ENCODE measurements around the gene VMAC. TPM values are rescaled to one million over a fixed set of nuclear protein-coding genes. Genes with fewer than 3 reads are reported as not detected.
A peak's percentile ranks its signal among the peaks of the same experiment; 100 is the strongest.

Gene VMAC
- total RNA-seq, 2 experiments from 2014 or later: 1.5 to 2.0 TPM

- no peaks in the 10 kb centered on the region for H3K9me3 Mint-ChIP-seq
- H3K27me3 Mint-ChIP-seq (ENCODE audit: low read depth): peaks cover 6% of the 10 kb centered on the region
- intact Hi-C loops (cut with micrococcal nuclease): no loop called here
- DNase-seq: no peak
- no peak overlapping the region for H3K27ac Mint-ChIP-seq
- CTCF ChIA-PET: interaction anchor here (0.6 to 4.4 kb wide), 3 partner anchors 22 to 87 kb away, joined by 3 to 28 read pairs (median 3); no protein-coding TSS in a partner anchor
- H3K36me3 Mint-ChIP-seq (ENCODE audit: low read depth): no peaks in the 10 kb centered on the region
- no peaks in the 10 kb centered on the region for H3K4me1 Mint-ChIP-seq (ENCODE audit: low read depth)
- H3K4me3 Mint-ChIP-seq: no peak overlapping the region
These were observed 13.1 kb upstream of the VMAC start for GRCh38 chr19:5891572-5891937.

GRCh38 chr19:5891938-5892771 is 12.5 kb upstream of the VMAC start:
- no peaks in the 10 kb centered on the region for H3K9me3 Mint-ChIP-seq
- peaks cover 2% of the 10 kb centered on the region for H3K36me3 Mint-ChIP-seq (ENCODE audit: low read depth)
- no peaks in the 10 kb centered on the region for H3K4me1 Mint-ChIP-seq (ENCODE audit: low read depth)
- H3K27ac Mint-ChIP-seq: no peak overlapping the region
- peaks cover 6% of the 10 kb centered on the region for H3K27me3 Mint-ChIP-seq (ENCODE audit: low read depth)
- H3K4me3 Mint-ChIP-seq: no peak overlapping the region
- intact Hi-C loops (cut with micrococcal nuclease): loop anchor here (1.0 kb wide), 1 partner anchor 88 kb away; no protein-coding TSS in a partner anchor
- CTCF ChIA-PET: interaction anchor here (0.6 to 4.4 kb wide), 2 partner anchors 23 to 88 kb away, joined by 3 to 28 read pairs; no protein-coding TSS in a partner anchor
- peak; percentile 35 for DNase-seq

- Mint-ChIP-seq H3K4me1 (ENCODE audit: low read depth) (no peaks in the 10 kb centered on the region), H3K9me3 (no peaks in the 10 kb centered on the region), H3K27ac (no peak overlapping the region), H3K4me3 (no peak overlapping the region), H3K36me3 (ENCODE audit: low read depth) (peaks cover 2% of the 10 kb centered on the region), H3K27me3 (ENCODE audit: low read depth) (peaks cover 6% of the 10 kb centered on the region)
- CTCF ChIA-PET: interaction anchor here (1.0 to 4.4 kb wide), 2 partner anchors 62 to 89 kb away, joined by 3 to 28 read pairs; no protein-coding TSS in a partner anchor
- intact Hi-C loops (cut with micrococcal nuclease): loop anchor here (1.0 kb wide), 1 partner anchor 89 kb away; no protein-coding TSS in a partner anchor
- DNase-seq: no peak
These were observed 11.8 kb upstream of the VMAC start for GRCh38 chr19:5892772-5893275.

GRCh38 chr19:5893296-5893903 is 11.3 kb upstream of the VMAC start:
- CTCF ChIA-PET: interaction anchor here (1.0 to 4.4 kb wide), 2 partner anchors 62 to 89 kb away, joined by 3 to 28 read pairs; no protein-coding TSS in a partner anchor
- intact Hi-C loops (cut with micrococcal nuclease): no loop called here

GRCh38 chr19:5893907-5894703 is 10.6 kb upstream of the VMAC start:
- H3K4me1 Mint-ChIP-seq (ENCODE audit: low read depth): no peaks in the 10 kb centered on the region
- no peak overlapping the region for H3K27ac Mint-ChIP-seq
- CTCF ChIA-PET: interaction anchor here (4.4 kb wide), 1 partner anchor 90 kb away, joined by 28 read pairs; no protein-coding TSS in a partner anchor
- no peaks in the 10 kb centered on the region for H3K9me3 Mint-ChIP-seq
- H3K4me3 Mint-ChIP-seq: no peak overlapping the region
- peaks cover 6% of the 10 kb centered on the region for H3K27me3 Mint-ChIP-seq (ENCODE audit: low read depth)
- peaks cover 2% of the 10 kb centered on the region for H3K36me3 Mint-ChIP-seq (ENCODE audit: low read depth)
- no peak for DNase-seq
- intact Hi-C loops (cut with micrococcal nuclease): no loop called here

More at GRCh38 chr19:5893296-5893903, 11.3 kb upstream of the VMAC start:
- Mint-ChIP-seq H3K27ac (no peak overlapping the region), H3K36me3 (ENCODE audit: low read depth) (peaks cover 2% of the 10 kb centered on the region), H3K4me1 (ENCODE audit: low read depth) (no peaks in the 10 kb centered on the region), H3K9me3 (no peaks in the 10 kb centered on the region), H3K4me3 (no peak overlapping the region), H3K27me3 (ENCODE audit: low read depth) (peaks cover 6% of the 10 kb centered on the region)
- DNase-seq: no peak

- DNase-seq: no peak
- H3K4me3 Mint-ChIP-seq: no peak overlapping the region
- CTCF ChIA-PET: interaction anchor here (1.4 kb wide), 1 partner anchor 91 kb away, joined by 5 read pairs; no protein-coding TSS in a partner anchor
- H3K36me3 Mint-ChIP-seq (ENCODE audit: low read depth): peaks cover 2% of the 10 kb centered on the region
- intact Hi-C loops (cut with micrococcal nuclease): no loop called here
- H3K4me1 Mint-ChIP-seq (ENCODE audit: low read depth): peaks cover under 1% of the 10 kb centered on the region
- H3K27me3 Mint-ChIP-seq (ENCODE audit: low read depth): peaks cover under 1% of the 10 kb centered on the region
- H3K9me3 Mint-ChIP-seq: no peaks in the 10 kb centered on the region
- H3K27ac Mint-ChIP-seq: no peak overlapping the region
These were observed 9.8 kb upstream of the VMAC start for GRCh38 chr19:5894704-5895349.

- Mint-ChIP-seq H3K4me1 (ENCODE audit: low read depth) (peaks cover 6% of the 10 kb centered on the region), H3K9me3 (no peaks in the 10 kb centered on the region), H3K36me3 (ENCODE audit: low read depth) (peaks cover 4% of the 10 kb centered on the region), H3K4me3 (no peak overlapping the region), H3K27ac (no peak overlapping the region), H3K27me3 (ENCODE audit: low read depth) (no peaks in the 10 kb centered on the region)
- no peak for DNase-seq
- CTCF ChIA-PET: interaction anchor here (1.4 kb wide), 1 partner anchor 91 kb away, joined by 5 read pairs; no protein-coding TSS in a partner anchor
- intact Hi-C loops (cut with micrococcal nuclease): no loop called here
These were observed 9.3 kb upstream of the VMAC start for GRCh38 chr19:5895409-5895808.

GRCh38 chr19:5895890-5896289 is 8.8 kb upstream of the VMAC start:
- peaks cover 4% of the 10 kb centered on the region for H3K36me3 Mint-ChIP-seq (ENCODE audit: low read depth)
- H3K4me1 Mint-ChIP-seq (ENCODE audit: low read depth): peaks cover 7% of the 10 kb centered on the region
- H3K27me3 Mint-ChIP-seq (ENCODE audit: low read depth): no peaks in the 10 kb centered on the region
- H3K9me3 Mint-ChIP-seq: no peaks in the 10 kb centered on the region
- intact Hi-C loops (cut with micrococcal nuclease): no loop called here
- DNase-seq: no peak
- H3K4me3 Mint-ChIP-seq: no peak overlapping the region
- H3K27ac Mint-ChIP-seq: no peak overlapping the region
- CTCF ChIA-PET: interaction anchor here (1.4 kb wide), 1 partner anchor 92 kb away, joined by 5 read pairs; no protein-coding TSS in a partner anchor

GRCh38 chr19:5896365-5897076 is 8.2 kb upstream of the VMAC start:
- CTCF ChIA-PET: interaction anchor here (1.0 kb wide), 1 partner anchor 93 kb away, joined by 3 read pairs; no protein-coding TSS in a partner anchor
- Mint-ChIP-seq H3K4me1 (ENCODE audit: low read depth) (peaks cover 12% of the 10 kb centered on the region), H3K36me3 (ENCODE audit: low read depth) (peaks cover 4% of the 10 kb centered on the region), H3K9me3 (no peaks in the 10 kb centered on the region), H3K27me3 (ENCODE audit: low read depth) (no peaks in the 10 kb centered on the region), H3K27ac (no peak overlapping the region), H3K4me3 (no peak overlapping the region)
- intact Hi-C loops (cut with micrococcal nuclease): no loop called here
- DNase-seq: no peak

GRCh38 chr19:5897189-5897969 is 7.3 kb upstream of the VMAC start:
- no peak for DNase-seq
- Mint-ChIP-seq H3K4me3 (no peak overlapping the region), H3K4me1 (ENCODE audit: low read depth) (peaks cover 15% of the 10 kb centered on the region), H3K36me3 (ENCODE audit: low read depth) (peaks cover 4% of the 10 kb centered on the region), H3K9me3 (no peaks in the 10 kb centered on the region), H3K27ac (no peak overlapping the region), H3K27me3 (ENCODE audit: low read depth) (no peaks in the 10 kb centered on the region)
- CTCF ChIA-PET: interaction anchor here (1.0 kb wide), 1 partner anchor 93 kb away, joined by 3 read pairs; no protein-coding TSS in a partner anchor
- intact Hi-C loops (cut with micrococcal nuclease): no loop called here
